ENCODE measurements around the gene GPR6.

The GPR6 gene

GRCh38 chr6:109978174-109979032 lies at the start of gene GPR6:
Gene GPR6, plus strand, starts transcription at chr6:109978311. Its CDS starts 802 bp downstream, at chr6:109979113.
- DNase-seq (ENCODE audit: low read depth) = peak; percentile 6
- no peak for TF ChIP-seq CTCF (conservative IDR thresholded peaks at IDR 0.05; ENCODE audit: low read depth, low read length)
- no peak within 1 kb of the TSS for H3K4me3 ChIP-seq (ENCODE audit: low read length)

- no peak for DNase-seq (ENCODE audit: low read depth)
- TF ChIP-seq CTCF (conservative IDR thresholded peaks at IDR 0.05; ENCODE audit: low read depth, low read length) = no peak
- H3K4me3 ChIP-seq (ENCODE audit: low read length) = no peak overlapping the region
Measured at GRCh38 chr6:109934293-109934692, 43.8 kb upstream of the GPR6 start.

GRCh38 chr6:109939654-109940053 lies 38.5 kb upstream of the GPR6 start:
- no peak for TF ChIP-seq CTCF (conservative IDR thresholded peaks at IDR 0.05; ENCODE audit: low read depth, low read length)
- H3K4me3 ChIP-seq (ENCODE audit: low read length) = no peak overlapping the region
- no peak for DNase-seq (ENCODE audit: low read depth)

GRCh38 chr6:109944448-109944847 lies 33.7 kb upstream of the GPR6 start:
- no peak for TF ChIP-seq CTCF (conservative IDR thresholded peaks at IDR 0.05; ENCODE audit: low read depth, low read length)

GRCh38 chr6:109945091-109945490 lies 33.0 kb upstream of the GPR6 start:
- no peak overlapping the region for H3K4me3 ChIP-seq (ENCODE audit: low read length)
- TF ChIP-seq CTCF (conservative IDR thresholded peaks at IDR 0.05; ENCODE audit: low read depth, low read length) = no peak

More at GRCh38 chr6:109944448-109944847, 33.7 kb upstream of the GPR6 start:
- no peak for DNase-seq (ENCODE audit: low read depth)
- H3K4me3 ChIP-seq (ENCODE audit: low read length) = no peak overlapping the region

GRCh38 chr6:109946979-109947378 lies 31.1 kb upstream of the GPR6 start:
- no peak for DNase-seq (ENCODE audit: low read depth)
- no peak for TF ChIP-seq CTCF (conservative IDR thresholded peaks at IDR 0.05; ENCODE audit: low read depth, low read length)
- no peak overlapping the region for H3K4me3 ChIP-seq (ENCODE audit: low read length)

More at GRCh38 chr6:109945091-109945490, 33.0 kb upstream of the GPR6 start:
- no peak for DNase-seq (ENCODE audit: low read depth)

Measured in retinal pigment epithelial cell (primary cell).